Breast epithelium (tissue), 4 donors: Measurements from ENCODE around the gene FYCO1. TPM values are rescaled to one million over a fixed set of nuclear protein-coding genes. Genes with fewer than 3 reads are reported as not detected.

Source experiments
- DNase-seq, 2 donors: peaks; one replicate each; pipeline ENCODE4 v3.0.0-alpha.2; 2019; ENCODE audit warnings: low spot score in 2 of 2
- H3K27ac ChIP-seq, 2 donors: fragments of 200-600 bp; sonication (generic) in 1 of 2; one replicate each; pipeline ENCODE4 v1.5.1; 2016 to 2019; ENCODE audit warnings: mild to moderate bottlenecking in 1 of 2
- H3K27me3 ChIP-seq, 2 donors: fragments of 200-600 bp; sonication (generic) in 1 of 2; one replicate each; pipeline versions ENCODE4 v1.5.1 to v1.6.0; 2017 to 2019; ENCODE audit warnings: control low read depth in 1 of 2, mild to moderate bottlenecking in 1 of 2
- H3K36me3 ChIP-seq: fragments of 200-600 bp; one replicate; pipeline ENCODE4 v1.5.1; 2019
- H3K4me1 ChIP-seq, 2 donors: fragments of 200-600 bp; sonication (generic); one replicate each; pipeline ENCODE4 v1.5.1; 2016 to 2019; ENCODE audit warnings: control low read depth in 1 of 2
- H3K4me3 ChIP-seq, 3 donors: fragments of 200-600 bp; sonication (generic); 1 replicate in 2 of 3; 2 replicates in 1 of 3; pipeline ENCODE4 v1.5.1; 2016 to 2019; ENCODE audit warnings: mild to moderate bottlenecking in 3 of 3, moderate library complexity in 2 of 3
- H3K9me3 ChIP-seq, 2 donors: fragments of 200-600 bp; sonication (generic) in 1 of 2; one replicate each; pipeline ENCODE4 v1.5.1; 2016 to 2019; ENCODE audit warnings: control low read depth in 1 of 2
- CTCF ChIP-seq, 3 donors: fragments of 450-650 bp; IDR thresholded peaks; one replicate each; pipeline ENCODE4 v1.5.1; 2016 to 2017; ENCODE audit warnings: antibody characterized with exemption in 3 of 3, mild to moderate bottlenecking in 3 of 3, moderate library complexity in 3 of 3
- POLR2A ChIP-seq: fragments of 450-650 bp; IDR thresholded peaks from one replicate; pipeline ENCODE4 v1.6.1; 2016; ENCODE audit warnings: antibody characterized with exemption, mild to moderate bottlenecking, moderate library complexity
- POLR2AphosphoS5 ChIP-seq, 3 donors: sonication (generic); formaldehyde crosslinking; IDR thresholded peaks; one replicate each; pipeline ENCODE4 v1.6.1; 2017; ENCODE audit warnings: antibody characterized with exemption in 3 of 3
- intact Hi-C: fragments of 100-400 bp; cut with DNase I; formaldehyde crosslinking; loops from one replicate; pipeline ENCODE4 v1.15.1; 2023; ENCODE audit warnings: low total_unique reads
- total RNA-seq, 3 donors: library from RNA; depleted of rRNA; stranded (reverse); fragments of >200 nt; gene quantifications; one replicate each; pipeline ENCODE4 v1.1.0, GENCODE V29; 2016

The FYCO1 gene
- total RNA-seq, 3 donors from 2014 or later = 40.7 to 48.2 (median 44.6) TPM

GRCh38 chr3:45923755-45924154 lies 71.9 kb downstream of the FYCO1 start:
- H3K27me3 ChIP-seq = no peaks in the 10 kb centered on the region
- H3K4me1 ChIP-seq = no peaks in the 10 kb centered on the region
- TF ChIP-seq CTCF (IDR thresholded peaks at IDR 0.05) (no peak), POLR2A (no peak), POLR2AphosphoS5 (IDR thresholded peaks at IDR 0.05) (no peak)
- H3K9me3 ChIP-seq = no peaks in the 10 kb centered on the region
- intact Hi-C loops = no loop called here
- no peak overlapping the region for H3K4me3 ChIP-seq
- no peak for DNase-seq
- H3K36me3 ChIP-seq = peaks cover 16% of the 10 kb centered on the region
- H3K27ac ChIP-seq = no peak overlapping the region

- Histone ChIP-seq H3K27ac (no peak overlapping the region), H3K4me3 (no peak overlapping the region), H3K27me3 (no peaks in the 10 kb centered on the region), H3K9me3 (no peaks in the 10 kb centered on the region), H3K4me1 (no peaks in the 10 kb centered on the region), H3K36me3 (peaks cover 9% of the 10 kb centered on the region)
- intact Hi-C loops = no loop called here
- no peak for TF ChIP-seq POLR2A
- no peak for TF ChIP-seq CTCF (IDR thresholded peaks at IDR 0.05)
- no peak for TF ChIP-seq POLR2AphosphoS5 (IDR thresholded peaks at IDR 0.05)
- no peak for DNase-seq
Observed at GRCh38 chr3:45922950-45923590, 72.6 kb downstream of the FYCO1 start.

- intact Hi-C loops = no loop called here
- Histone ChIP-seq H3K27me3 (no peaks in the 10 kb centered on the region), H3K4me3 (no peak overlapping the region), H3K4me1 (no peaks in the 10 kb centered on the region), H3K27ac (no peak overlapping the region), H3K9me3 (no peaks in the 10 kb centered on the region), H3K36me3 (peaks cover 9% of the 10 kb centered on the region)
- no peak for DNase-seq
- TF ChIP-seq POLR2AphosphoS5 (IDR thresholded peaks at IDR 0.05) (no peak), CTCF (IDR thresholded peaks at IDR 0.05) (no peak)
Observed at GRCh38 chr3:45922039-45922326, 73.6 kb downstream of the FYCO1 start.

GRCh38 chr3:45921158-45922038 lies 74.2 kb downstream of the FYCO1 start:
- TF ChIP-seq POLR2A (no peak), POLR2AphosphoS5 (IDR thresholded peaks at IDR 0.05) (no peak), CTCF (IDR thresholded peaks at IDR 0.05) (no peak)
- no peak overlapping the region for H3K27ac ChIP-seq
- no peaks in the 10 kb centered on the region for H3K4me1 ChIP-seq
- H3K9me3 ChIP-seq = no peaks in the 10 kb centered on the region
- no peak overlapping the region for H3K4me3 ChIP-seq
- intact Hi-C loops = no loop called here
- no peaks in the 10 kb centered on the region for H3K27me3 ChIP-seq
- H3K36me3 ChIP-seq = peaks cover 9% of the 10 kb centered on the region
- no peak for DNase-seq

GRCh38 chr3:45917146-45917898 lies 78.3 kb downstream of the FYCO1 start:
- Histone ChIP-seq H3K4me1 (no peaks in the 10 kb centered on the region), H3K27me3 (no peaks in the 10 kb centered on the region), H3K4me3 (no peak overlapping the region), H3K27ac (peak overlapping the region; percentile 21 to 52), H3K9me3 (no peaks in the 10 kb centered on the region), H3K36me3 (peaks cover 8% of the 10 kb centered on the region)
- peak in 1 of 2 donors; percentile 46 for DNase-seq
- TF ChIP-seq POLR2AphosphoS5 (IDR thresholded peaks at IDR 0.05) (no peak), CTCF (IDR thresholded peaks at IDR 0.05) (no peak)
- intact Hi-C loops = no loop called here
